Measurements from ENCODE around the gene DRAM1. TPM values are rescaled to one million over a fixed set of nuclear protein-coding genes. Genes with fewer than 3 reads are reported as not detected.

The DRAM1 gene
- polyA plus RNA-seq (2013, experiment 1 of 2), result 85.6 TPM
- polyA plus RNA-seq (2013, experiment 2 of 2), result 87.7 TPM

GRCh38 chr12:101876861-101877805 is at the start of gene DRAM1:
Gene DRAM1 (plus strand): TSS chr12:101877580. CDS start chr12:101877790, 210 bp downstream.
- H3K4me3 ChIP-seq (ENCODE audit: insufficient read depth in 1 of 2, low read depth in 1 of 2, low read length in 2 of 2), result peak within 1 kb of the TSS; percentile 69 to 90
- peak within 1 kb of the TSS; percentile 98 for H3K9ac ChIP-seq (ENCODE audit: low read length)

GRCh38 chr12:101828463-101829196 is 48.8 kb upstream of the DRAM1 start:
- H3K79me1 ChIP-seq (replicated peaks; ENCODE audit: low read length, poor library complexity, severe bottlenecking), result peaks cover 11% of the 10 kb centered on the region
- H2BK120ac ChIP-seq (ENCODE audit: low read depth, low read length), result no peak overlapping the region
- H4K91ac ChIP-seq (ENCODE audit: low read length), result no peak overlapping the region
- H2BK15ac ChIP-seq (ENCODE audit: low read depth, poor library complexity, severe bottlenecking), result no peak overlapping the region
- H3K4me2 ChIP-seq (ENCODE audit: low read length, poor library complexity, severe bottlenecking), result no peak overlapping the region
- H3K14ac ChIP-seq (ENCODE audit: low read length in 2 of 2), result no peak overlapping the region
- H2AFZ ChIP-seq (ENCODE audit: low read depth, low read length), result no peak overlapping the region
- no peak for DNase-seq
- no peaks in the 10 kb centered on the region for H3K27me3 ChIP-seq (ENCODE audit: control insufficient read depth in 1 of 2, insufficient read depth in 1 of 2, low read length in 2 of 2)
- H3K27ac ChIP-seq (ENCODE audit: low read length, poor library complexity, severe bottlenecking), result no peak overlapping the region
- H3K4me3 ChIP-seq (ENCODE audit: insufficient read depth in 1 of 2, low read depth in 1 of 2, low read length in 2 of 2), result peak overlapping the region in 1 of 2 experiments; percentile 97
- no peaks in the 10 kb centered on the region for H3K36me3 ChIP-seq (ENCODE audit: control insufficient read depth in 1 of 2, insufficient read depth in 2 of 2, low read depth in 1 of 2, low read length in 2 of 2)
- no peak overlapping the region for H4K8ac ChIP-seq (ENCODE audit: low read length)
- H3K9me3 ChIP-seq (ENCODE audit: control insufficient read depth, low read length), result no peaks in the 10 kb centered on the region
- H2AK5ac ChIP-seq (ENCODE audit: low read length, severe bottlenecking), result no peak overlapping the region
- H2BK12ac ChIP-seq (ENCODE audit: low read length in 2 of 2), result no peak overlapping the region
- H3K9ac ChIP-seq (ENCODE audit: low read length), result no peak overlapping the region
- H3K4ac ChIP-seq (ENCODE audit: low read depth in 1 of 2, low read length in 2 of 2), result no peak overlapping the region
- H3K4me1 ChIP-seq (ENCODE audit: control insufficient read depth, insufficient read depth, low read depth, low read length), result peaks cover 1% of the 10 kb centered on the region
- 95% methylated on average over 6 of the region's 6 CpGs for WGBS
- H2BK5ac ChIP-seq (ENCODE audit: low read depth, low read length, poor library complexity, severe bottlenecking), result no peak overlapping the region
- H3K23ac ChIP-seq (ENCODE audit: low read length in 2 of 2), result no peak overlapping the region
- no peak overlapping the region for H3K18ac ChIP-seq (ENCODE audit: low read depth in 1 of 2, low read length in 2 of 2)

More at GRCh38 chr12:101876861-101877805, at the start of gene DRAM1:
- Histone ChIP-seq H4K91ac (ENCODE audit: low read length) (peak within 1 kb of the TSS; percentile 96), H3K4me1 (ENCODE audit: control insufficient read depth, insufficient read depth, low read depth, low read length) (peaks cover 11% of the 10 kb centered on the region), H3K18ac (ENCODE audit: low read depth in 1 of 2, low read length in 2 of 2) (peak within 1 kb of the TSS; percentile 89 to 96), H3K9me3 (ENCODE audit: control insufficient read depth, low read length) (no peaks in the 10 kb centered on the region), H2AK5ac (ENCODE audit: low read length, severe bottlenecking) (peak within 1 kb of the TSS; percentile 86), H4K8ac (ENCODE audit: low read length) (peak within 1 kb of the TSS; percentile 100), H3K4ac (ENCODE audit: low read depth in 1 of 2, low read length in 2 of 2) (peak within 1 kb of the TSS; percentile 43 to 94), H2AFZ (ENCODE audit: low read depth, low read length) (peak within 1 kb of the TSS; percentile 3), H2BK12ac (ENCODE audit: low read length in 2 of 2) (peak within 1 kb of the TSS; percentile 69 to 94), H3K23ac (ENCODE audit: low read length in 2 of 2) (peak within 1 kb of the TSS in 1 of 2 experiments; percentile 83), H3K36me3 (ENCODE audit: control insufficient read depth in 1 of 2, insufficient read depth in 2 of 2, low read depth in 1 of 2, low read length in 2 of 2) (peaks cover 0 to 14% of the 10 kb centered on the region in 2 experiments), H2BK5ac (ENCODE audit: low read depth, low read length, poor library complexity, severe bottlenecking) (peak within 1 kb of the TSS; percentile 98), H2BK120ac (ENCODE audit: low read depth, low read length) (peak within 1 kb of the TSS; percentile 75), H3K27ac (ENCODE audit: low read length, poor library complexity, severe bottlenecking) (peak within 1 kb of the TSS; percentile 89), H3K79me1 (replicated peaks; ENCODE audit: low read length, poor library complexity, severe bottlenecking) (peaks cover 5% of the 10 kb centered on the region), H3K27me3 (ENCODE audit: control insufficient read depth in 1 of 2, insufficient read depth in 1 of 2, low read length in 2 of 2) (no peaks in the 10 kb centered on the region), H3K4me2 (ENCODE audit: low read length, poor library complexity, severe bottlenecking) (peak within 1 kb of the TSS; percentile 95), H2BK15ac (ENCODE audit: low read depth, poor library complexity, severe bottlenecking) (peak within 1 kb of the TSS; percentile 87), H3K14ac (ENCODE audit: low read length in 2 of 2) (peak within 1 kb of the TSS in 1 of 2 experiments; percentile 87)
- DNase-seq, result peak; percentile 95
- WGBS, result 2% methylated on average over 101 of the region's 105 CpGs

GRCh38 chr12:101829639-101830366 is 47.6 kb upstream of the DRAM1 start:
- H2BK5ac ChIP-seq (ENCODE audit: low read depth, low read length, poor library complexity, severe bottlenecking), result no peak overlapping the region
- H2BK12ac ChIP-seq (ENCODE audit: low read length in 2 of 2), result no peak overlapping the region
- H3K36me3 ChIP-seq (ENCODE audit: control insufficient read depth in 1 of 2, insufficient read depth in 2 of 2, low read depth in 1 of 2, low read length in 2 of 2), result no peaks in the 10 kb centered on the region
- H2AK5ac ChIP-seq (ENCODE audit: low read length, severe bottlenecking), result no peak overlapping the region
- H3K4me2 ChIP-seq (ENCODE audit: low read length, poor library complexity, severe bottlenecking), result peak overlapping the region; percentile 90
- H3K9me3 ChIP-seq (ENCODE audit: control insufficient read depth, low read length), result no peaks in the 10 kb centered on the region
- H3K79me1 ChIP-seq (replicated peaks; ENCODE audit: low read length, poor library complexity, severe bottlenecking), result peaks cover 8% of the 10 kb centered on the region
- H3K27me3 ChIP-seq (ENCODE audit: control insufficient read depth in 1 of 2, insufficient read depth in 1 of 2, low read length in 2 of 2), result no peaks in the 10 kb centered on the region
- H4K91ac ChIP-seq (ENCODE audit: low read length), result no peak overlapping the region
- no peak overlapping the region for H2BK120ac ChIP-seq (ENCODE audit: low read depth, low read length)
- no peak overlapping the region for H3K23ac ChIP-seq (ENCODE audit: low read length in 2 of 2)
- WGBS, result 14% methylated on average over 11 of the region's 11 CpGs
- H3K14ac ChIP-seq (ENCODE audit: low read length in 2 of 2), result no peak overlapping the region
- H3K9ac ChIP-seq (ENCODE audit: low read length), result peak overlapping the region; percentile 93
- no peak overlapping the region for H4K8ac ChIP-seq (ENCODE audit: low read length)
- no peak overlapping the region for H2BK15ac ChIP-seq (ENCODE audit: low read depth, poor library complexity, severe bottlenecking)
- no peaks in the 10 kb centered on the region for H3K4me1 ChIP-seq (ENCODE audit: control insufficient read depth, insufficient read depth, low read depth, low read length)
- H3K27ac ChIP-seq (ENCODE audit: low read length, poor library complexity, severe bottlenecking), result no peak overlapping the region
- peak overlapping the region; percentile 57 to 99 for H3K4ac ChIP-seq (ENCODE audit: low read depth in 1 of 2, low read length in 2 of 2)
- H3K18ac ChIP-seq (ENCODE audit: low read depth in 1 of 2, low read length in 2 of 2), result no peak overlapping the region
- DNase-seq, result peak; percentile 25
- no peak overlapping the region for H2AFZ ChIP-seq (ENCODE audit: low read depth, low read length)
- H3K4me3 ChIP-seq (ENCODE audit: insufficient read depth in 1 of 2, low read depth in 1 of 2, low read length in 2 of 2), result peak overlapping the region; percentile 97 to 99

All from mesenchymal stem cell (in vitro differentiated cells and primary cell).